Ovary (tissue), 9 donors: ENCODE measurements around the gene RAB39A. TPM values are rescaled to one million over a fixed set of nuclear protein-coding genes. Genes with fewer than 3 reads are reported as not detected.

Source experiments
- DNase-seq, 5 donors: peaks; one replicate each; pipeline ENCODE4 v3.0.0-alpha.2; 2019 to 2020
- H3K27ac ChIP-seq, 2 donors: fragments of 200-600 bp; one replicate each; pipeline versions ENCODE4 v1.5.1 to v1.8.0; 2019 to 2022
- H3K27me3 ChIP-seq: fragments of 200-600 bp; one replicate; pipeline ENCODE4 v1.8.0; 2022
- H3K36me3 ChIP-seq: fragments of 200-600 bp; sonication (generic); one replicate; pipeline ENCODE4 v1.5.1; 2019
- H3K4me1 ChIP-seq: one replicate; pipeline ENCODE4 v1.8.1; 2013; ENCODE audit warnings: mild to moderate bottlenecking, moderate library complexity; ENCODE audit not compliant: insufficient read depth
- H3K4me3 ChIP-seq: fragments of 200-600 bp; sonication (generic); one replicate; pipeline ENCODE4 v1.5.1; 2017
- H3K9me3 ChIP-seq, 2 donors: fragments of 200-600 bp in 1 of 2; sonication (generic) in 1 of 2; one replicate each; pipeline versions ENCODE4 v1.5.1 to v1.8.1; 2013 to 2019; ENCODE audit warnings: mild to moderate bottlenecking in 1 of 2, moderate library complexity in 1 of 2
- EP300 ChIP-seq: sonication (generic); formaldehyde crosslinking; IDR thresholded peaks from one replicate; pipeline ENCODE4 v1.6.1; 2017; ENCODE audit warnings: antibody characterized with exemption
- POLR2A ChIP-seq: fragments of 450-650 bp; IDR thresholded peaks from one replicate; pipeline ENCODE4 v1.6.1; 2017; ENCODE audit warnings: antibody characterized with exemption, mild to moderate bottlenecking, moderate library complexity
- WGBS, 3 donors: extraction: QIAGEN DNeasy Blood & Tissue Kit in 1 of 3; methylation state at CpG; one replicate each; pipeline versions ENCODE4 v1.1.5 to v1.1.7; 2013 to 2017; 5-methylcytosine and 5-hydroxymethylcytosine counted together
- intact Hi-C, 4 donors: fragments of 100-400 bp; cut with DNase I; formaldehyde crosslinking; loops; one replicate each; pipeline versions ENCODE4 v1.11.0 to v1.15.1; 2022 to 2023
- polyA plus RNA-seq, 2 donors: library from polyadenylated mRNA; stranded (reverse); fragments of 200-250 nt in 1 of 2; fragments of 350-450 nt in 1 of 2; fragmentation: Illumina TruSeq in 1 of 2; extraction: RNeasy Lipid Tissue Mini Kit (QIAGEN cat#74804) in 1 of 2; gene quantifications; one replicate each; pipeline ENCODE4 v1.2.3, GENCODE V29; 2013 to 2014
- total RNA-seq, 7 donors: library from RNA; depleted of rRNA in 2 of 7; stranded (reverse); fragments of >200 nt in 2 of 7; fragmentation: NEBNext Ultra II Directional in 3 of 7; extraction: Animal tissue kit (Norgen Biotek cat#: 25700) in 3 of 7; gene quantifications; one replicate each; pipeline versions ENCODE4 v1.1.0 to v1.2.4, GENCODE V29; 2016 to 2023
- TF ChIP-seq, protein P1 (sequence below), 3 donors: fragments of 450-650 bp in 2 of 3; fragments of 200-600 bp in 1 of 3; IDR thresholded peaks; one replicate each; pipeline versions ENCODE4 v1.5.1 to v1.8.0; 2016 to 2022; ENCODE audit warnings: antibody characterized with exemption in 3 of 3, mild to moderate bottlenecking in 1 of 3
- donor health status: DM: no; HTN: no; CAD: no; lungs with moderate emphysema.
- donor health status: DM: no; HTN: no; CAD: no.
- donor health status: Bipolar disorder and iron deficiency.
- donor health status: DM: yes; HTN: yes; CAD: no.
- donor health status: DM: no; HTN: no; CAD: no.
- donor health status: DM: yes; HTN: yes; CAD: no.

Gene RAB39A
- total and polyA plus RNA-seq, 9 donors: 0.04 to 2.1 (median 0.43) TPM

DNA sequence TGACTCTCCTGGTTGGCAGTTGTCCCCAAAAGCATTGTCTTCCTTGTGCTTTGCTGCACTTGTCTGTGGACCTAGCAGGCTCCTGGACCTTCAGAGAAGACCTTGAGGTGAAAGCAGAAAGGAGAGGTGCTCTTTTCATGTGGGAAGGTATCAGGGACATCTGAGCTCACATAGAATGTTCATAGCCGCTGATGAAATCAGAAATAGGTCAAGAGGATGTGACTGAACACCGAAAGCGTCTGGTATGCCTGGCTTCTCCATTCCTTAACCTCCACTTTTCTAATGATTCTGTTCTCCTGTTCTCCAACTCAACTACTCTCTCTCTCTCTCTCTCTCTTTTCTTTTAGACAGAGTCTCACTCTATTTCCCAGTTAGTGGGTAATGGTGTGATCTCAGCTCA is 74.2 kb downstream of the RAB39A start:
- Histone ChIP-seq H3K27me3 (no peaks in the 10 kb centered on the region), H3K36me3 (no peaks in the 10 kb centered on the region), H3K4me1 (no peaks in the 10 kb centered on the region), H3K27ac (no peak overlapping the region), H3K4me3 (no peak overlapping the region), H3K9me3 (no peaks in the 10 kb centered on the region)
- intact Hi-C loops: no loop called here
- 88 to 97% (median 92%) methylated on average over 3 of the region's 3 CpGs for WGBS, 3 donors
- TF ChIP-seq, protein P1, sequence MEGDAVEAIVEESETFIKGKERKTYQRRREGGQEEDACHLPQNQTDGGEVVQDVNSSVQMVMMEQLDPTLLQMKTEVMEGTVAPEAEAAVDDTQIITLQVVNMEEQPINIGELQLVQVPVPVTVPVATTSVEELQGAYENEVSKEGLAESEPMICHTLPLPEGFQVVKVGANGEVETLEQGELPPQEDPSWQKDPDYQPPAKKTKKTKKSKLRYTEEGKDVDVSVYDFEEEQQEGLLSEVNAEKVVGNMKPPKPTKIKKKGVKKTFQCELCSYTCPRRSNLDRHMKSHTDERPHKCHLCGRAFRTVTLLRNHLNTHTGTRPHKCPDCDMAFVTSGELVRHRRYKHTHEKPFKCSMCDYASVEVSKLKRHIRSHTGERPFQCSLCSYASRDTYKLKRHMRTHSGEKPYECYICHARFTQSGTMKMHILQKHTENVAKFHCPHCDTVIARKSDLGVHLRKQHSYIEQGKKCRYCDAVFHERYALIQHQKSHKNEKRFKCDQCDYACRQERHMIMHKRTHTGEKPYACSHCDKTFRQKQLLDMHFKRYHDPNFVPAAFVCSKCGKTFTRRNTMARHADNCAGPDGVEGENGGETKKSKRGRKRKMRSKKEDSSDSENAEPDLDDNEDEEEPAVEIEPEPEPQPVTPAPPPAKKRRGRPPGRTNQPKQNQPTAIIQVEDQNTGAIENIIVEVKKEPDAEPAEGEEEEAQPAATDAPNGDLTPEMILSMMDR (IDR thresholded peaks at IDR 0.05): no peak
- TF ChIP-seq EP300: no peak
- no peak for TF ChIP-seq POLR2A
- no peak for DNase-seq

DNA sequence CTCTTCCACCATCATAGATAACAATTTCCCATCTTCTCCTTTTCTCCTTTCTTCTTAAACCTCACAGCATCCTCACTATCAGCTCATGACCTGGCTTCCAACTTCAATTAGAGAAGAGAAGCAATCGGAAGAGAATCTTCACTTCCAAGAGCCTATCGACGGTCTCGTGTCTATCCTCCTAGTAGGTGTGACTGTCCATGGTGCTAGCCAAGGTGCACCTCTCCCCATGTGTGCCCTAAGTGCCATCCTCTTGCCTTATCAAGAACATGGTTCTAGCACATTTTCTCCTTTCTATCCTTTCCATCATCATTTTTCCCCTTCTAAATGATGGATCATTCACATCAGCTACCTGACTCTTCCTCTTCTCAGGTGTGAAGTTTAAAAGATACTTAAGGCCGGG is 75.4 kb downstream of the RAB39A start:
- Histone ChIP-seq H3K27me3 (no peaks in the 10 kb centered on the region), H3K4me1 (no peaks in the 10 kb centered on the region), H3K27ac (no peak overlapping the region), H3K36me3 (no peaks in the 10 kb centered on the region), H3K4me3 (no peak overlapping the region), H3K9me3 (no peaks in the 10 kb centered on the region)
- DNase-seq: no peak
- intact Hi-C loops: no loop called here
- 75 to 86% (median 85%) methylated on average over 5 of the region's 5 CpGs for WGBS, 3 donors
- TF ChIP-seq EP300 (no peak), POLR2A (no peak)
- TF ChIP-seq, protein P1 (IDR thresholded peaks at IDR 0.05): no peak

GRCh38 chr11:108007819-108008218 is 79.6 kb downstream of the RAB39A start:
- no peaks in the 10 kb centered on the region for H3K27me3 ChIP-seq
- H3K4me3 ChIP-seq: no peak overlapping the region
- peaks cover 2% of the 10 kb centered on the region for H3K4me1 ChIP-seq
- 93 to 95% (median 94%) methylated on average over 18 of the region's 18 CpGs for WGBS, 3 donors
- TF ChIP-seq, protein P1 (IDR thresholded peaks at IDR 0.05): no peak
- TF ChIP-seq POLR2A: no peak
- no peak for TF ChIP-seq EP300
- no peaks in the 10 kb centered on the region for H3K36me3 ChIP-seq
- no peaks in the 10 kb centered on the region for H3K9me3 ChIP-seq
- intact Hi-C loops: loop anchor here in 2 of 4 donors (5.0 kb wide), 2 partner anchors 214 to 639 kb away; partner anchors contain the start of genes ATM (in 1 of the 2) and NPAT (in 1 of the 2)
- peak in 3 of 5 donors; percentile 24 to 38 (median 36) for DNase-seq
- H3K27ac ChIP-seq: no peak overlapping the region

DNA sequence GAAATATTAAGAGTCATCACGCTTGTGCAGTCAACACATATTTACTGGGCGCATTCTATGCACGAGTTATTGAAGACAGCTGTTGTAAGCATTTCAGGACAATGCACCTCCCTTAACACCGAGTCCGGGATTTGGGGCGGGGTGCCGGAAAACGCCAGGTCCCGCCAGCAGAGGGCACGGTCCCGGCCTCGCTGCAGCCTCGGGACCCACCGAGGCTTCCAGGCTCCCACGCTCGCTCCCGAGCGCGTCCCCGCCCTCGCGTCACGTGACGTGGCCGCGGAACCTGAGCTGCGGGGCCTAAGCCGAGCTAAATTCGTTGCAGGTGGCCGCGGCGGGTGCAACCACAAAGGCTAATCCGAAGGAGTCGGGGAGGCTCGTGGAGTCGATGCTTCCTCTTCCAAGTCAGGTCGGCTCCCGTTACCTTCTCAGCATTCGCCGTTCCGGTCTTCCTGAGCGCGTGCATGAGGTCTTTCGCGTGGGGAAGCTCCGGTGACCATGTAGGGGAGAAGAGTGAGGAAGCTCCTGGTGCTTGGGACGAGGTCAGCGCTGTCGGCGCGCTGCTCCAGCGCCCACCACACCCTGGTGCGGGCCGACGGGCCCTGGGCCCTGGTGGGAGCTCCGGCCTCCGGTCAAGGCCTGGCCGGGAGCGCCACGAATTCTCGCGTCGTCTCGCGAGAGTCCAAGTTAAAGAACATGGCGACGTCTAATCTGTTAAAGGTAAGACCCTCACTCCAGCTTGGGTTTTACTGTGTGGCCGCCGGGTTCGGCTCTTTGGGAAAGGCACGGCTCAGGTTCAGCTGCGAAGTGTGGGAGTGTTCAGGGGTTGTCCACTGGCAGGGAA is 80.6 kb downstream of the RAB39A start, which contains the start of gene CUL5:
Gene CUL5, plus strand, starts transcription at position 243 of the 841 bp plus-strand sequence. Its CDS starts 451 bp downstream, at position 694.
- WGBS, 3 donors: 0% methylated on average over 59 to 72 of the region's 72 CpGs
- no peaks in the 10 kb centered on the region for H3K27me3 ChIP-seq

More for the DNA sequence above, 80.6 kb downstream of the RAB39A start, which contains the start of gene CUL5:
- TF ChIP-seq, protein P1 (IDR thresholded peaks at IDR 0.05): peak; percentile 85 to 92 (median 87)
- TF ChIP-seq EP300: no peak
- TF ChIP-seq POLR2A: peak; percentile 44
- peak within 1 kb of the TSS; percentile 97 for H3K4me3 ChIP-seq
- peaks cover 2% of the 10 kb centered on the region for H3K4me1 ChIP-seq
- DNase-seq: peak; percentile 90 to 95 (median 93)
- intact Hi-C loops: loop anchor here in 2 of 4 donors (5.0 kb wide), 2 partner anchors 213 to 638 kb away; partner anchors contain the start of genes ATM (in 1 of the 2) and NPAT (in 1 of the 2)
- H3K27ac ChIP-seq: peak within 1 kb of the TSS; percentile 92 to 94
- no peaks in the 10 kb centered on the region for H3K9me3 ChIP-seq
- H3K36me3 ChIP-seq: no peaks in the 10 kb centered on the region
